HG02623 (cell line): ENCODE results near the gene PLA2G4B.

Experiments used
- ATAC-seq: cut with Tn5 transposase; IDR thresholded peaks from one replicate; pipeline ENCODE4 v1.9.1; 2021; ENCODE audit warnings: moderate library complexity; ENCODE audit not compliant: unreplicated experiment

PLA2G4B gene

DNA sequence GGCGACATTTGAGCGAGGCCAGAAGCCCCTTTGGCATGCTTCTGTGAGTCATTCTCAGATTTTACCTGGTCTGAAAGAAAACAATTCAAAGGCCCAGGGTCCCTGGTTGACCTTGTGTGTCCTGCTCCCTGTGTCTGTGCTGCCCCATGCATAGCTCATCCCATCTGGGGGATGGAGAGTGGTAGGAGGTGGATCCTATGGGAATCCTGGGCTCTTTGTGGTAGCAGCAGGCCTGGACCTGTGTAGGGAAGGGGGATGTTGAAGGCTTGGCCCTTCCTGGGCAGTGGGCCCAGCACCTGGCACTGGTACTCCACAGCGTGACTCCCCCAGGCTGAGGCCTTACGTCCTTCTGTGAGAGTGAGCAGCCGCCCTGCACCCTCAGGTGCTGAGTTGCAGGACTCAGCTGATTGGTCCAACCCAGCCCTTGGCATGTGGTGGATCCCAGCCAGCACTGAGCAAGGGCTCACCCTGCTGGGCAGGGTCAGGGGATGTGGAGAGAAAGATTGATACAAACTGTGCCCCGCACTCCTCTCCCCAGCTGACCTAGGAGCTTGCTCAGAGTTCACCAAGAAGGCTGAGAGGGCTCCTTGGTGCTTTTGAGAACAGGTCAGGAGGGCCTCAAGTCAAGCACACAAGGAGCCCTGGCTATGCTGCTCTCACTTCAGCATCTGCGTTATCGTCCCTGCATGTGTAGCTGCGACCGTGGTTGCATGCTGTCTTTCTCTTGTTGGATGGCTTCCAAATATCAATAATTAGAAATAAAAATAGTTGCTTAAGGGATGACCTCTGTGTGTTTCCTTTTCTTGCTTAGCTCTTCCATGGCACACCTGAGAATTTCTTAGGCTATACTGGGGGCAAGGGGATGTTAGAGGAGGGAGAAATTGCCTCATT is 32.1 kb upstream of the PLA2G4B start:
- no peak for ATAC-seq

DNA sequence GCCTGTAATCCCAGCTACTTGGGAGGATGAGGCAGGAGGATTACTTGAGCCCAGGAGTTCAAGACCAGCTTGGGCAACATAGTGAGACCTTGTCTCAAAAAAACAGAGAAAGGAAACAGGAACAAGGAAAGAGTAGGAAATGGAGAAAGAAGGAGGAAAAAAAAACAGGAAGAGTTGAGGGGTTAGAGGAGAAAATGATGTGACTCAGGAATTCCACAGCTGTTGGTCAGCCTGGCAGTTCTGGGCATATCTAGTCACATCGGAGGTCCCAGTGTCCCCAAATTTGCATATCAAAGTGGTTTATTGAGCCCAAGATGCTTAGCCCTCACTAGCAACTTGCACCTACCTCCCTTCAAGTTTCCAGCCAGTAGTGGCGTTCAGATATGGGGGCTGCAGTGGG is 29.5 kb upstream of the PLA2G4B start:
- no peak for ATAC-seq

DNA sequence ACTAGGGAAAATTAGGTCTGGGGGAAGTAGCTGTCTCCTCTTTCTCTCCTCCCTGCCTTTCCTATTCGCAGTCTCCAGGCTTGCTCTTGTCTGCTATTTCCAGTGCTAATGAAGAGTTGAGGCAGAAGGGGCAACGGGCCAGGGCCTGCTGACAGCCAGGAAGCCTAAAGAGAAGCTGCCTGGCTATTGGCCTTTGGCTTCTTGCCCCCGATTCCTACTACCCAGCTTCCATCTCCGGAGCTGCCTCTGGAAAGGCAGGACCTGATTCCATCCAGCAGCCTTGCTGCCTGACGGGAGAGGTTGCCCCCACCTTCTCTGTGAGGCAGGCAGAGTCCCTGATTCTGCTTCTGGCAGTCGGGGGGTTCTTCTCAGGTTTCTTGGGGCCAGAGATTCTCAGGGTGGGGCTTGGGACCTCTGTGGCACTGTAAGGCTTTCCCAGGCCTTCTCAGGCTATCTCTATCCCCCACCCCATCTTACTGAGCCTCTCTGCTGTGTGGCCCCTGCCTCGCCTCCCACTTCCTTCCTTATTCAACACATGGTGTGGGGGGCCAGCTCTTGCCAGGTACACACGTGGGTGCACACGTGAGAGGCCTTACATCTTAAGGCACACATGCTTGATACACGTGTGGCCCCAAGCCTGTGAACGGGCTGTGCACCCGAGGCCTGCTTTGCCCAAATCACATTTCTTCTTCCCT is 29.0 kb upstream of the PLA2G4B start:
- no peak for ATAC-seq

DNA sequence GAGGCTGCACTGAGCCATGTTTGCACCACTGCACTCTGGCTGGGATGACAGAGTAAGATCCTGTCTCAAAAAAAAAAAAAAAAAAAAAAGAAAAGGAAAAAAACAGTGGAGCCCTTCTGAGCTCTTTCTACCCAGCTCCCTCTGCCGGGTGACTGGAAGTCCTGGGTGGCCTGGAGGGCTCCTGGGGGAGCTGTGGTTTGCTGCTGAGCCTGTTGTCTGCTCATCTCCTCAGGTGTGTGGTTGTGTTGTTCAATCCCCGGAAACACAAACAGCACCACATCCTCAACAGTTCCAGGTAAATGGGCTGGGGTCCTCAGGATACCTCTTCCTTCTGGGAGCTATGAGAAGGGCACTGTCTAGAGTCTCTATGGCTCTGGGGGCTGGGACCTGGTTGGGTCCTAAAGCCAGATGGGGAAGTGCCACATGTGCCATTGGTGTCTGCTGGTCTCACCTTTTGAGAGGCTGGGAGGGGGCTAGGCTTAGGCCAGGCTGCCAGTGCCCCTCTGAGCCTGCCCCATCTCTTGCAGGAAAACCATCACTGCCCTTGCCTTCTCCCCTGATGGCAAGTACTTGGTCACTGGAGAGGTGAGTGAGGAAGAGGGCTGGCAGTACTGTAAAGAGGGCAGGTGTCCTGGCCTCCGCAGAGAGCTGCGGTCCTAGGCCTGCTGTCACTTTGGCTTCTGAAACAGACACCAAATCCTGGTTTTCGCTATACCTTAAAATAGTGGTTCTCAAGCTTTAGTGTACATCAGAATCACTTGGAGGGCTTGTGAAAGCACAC is 27.8 kb upstream of the PLA2G4B start:
- ATAC-seq, result no peak

DNA sequence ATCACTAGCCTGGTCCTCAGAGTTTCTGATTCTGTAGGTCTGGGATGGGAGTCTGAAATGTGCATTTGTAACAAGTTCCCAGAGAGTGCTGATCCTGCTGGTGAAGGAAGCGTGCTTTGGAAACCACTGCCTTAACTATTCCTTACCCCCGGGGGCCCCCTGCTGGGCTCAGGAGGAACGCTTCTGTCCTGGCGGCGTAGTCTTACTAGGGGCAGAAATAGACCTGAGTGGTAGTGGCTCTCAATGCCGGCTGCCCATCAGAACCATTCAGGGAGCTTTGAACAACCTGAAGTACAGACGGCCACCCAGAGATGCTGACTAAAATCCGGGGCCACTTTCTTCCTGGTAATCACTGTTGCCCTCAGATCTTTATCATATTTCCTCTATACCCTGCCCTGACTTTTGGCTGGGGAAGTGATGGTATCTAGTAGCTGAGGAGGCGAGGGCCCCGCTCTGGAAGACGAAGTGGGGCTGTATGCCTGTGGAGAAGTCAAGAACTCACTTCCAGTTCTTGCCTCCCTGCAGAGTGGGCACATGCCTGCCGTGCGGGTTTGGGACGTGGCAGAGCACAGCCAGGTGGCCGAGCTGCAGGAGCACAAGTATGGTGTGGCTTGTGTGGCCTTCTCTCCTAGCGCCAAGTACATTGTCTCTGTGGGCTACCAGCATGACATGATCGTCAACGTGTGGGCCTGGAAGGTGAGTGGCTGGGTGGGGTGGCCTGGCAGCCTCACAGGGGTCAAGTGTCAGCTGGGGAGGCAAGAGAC is 27.0 kb upstream of the PLA2G4B start:
- ATAC-seq, result no peak

DNA sequence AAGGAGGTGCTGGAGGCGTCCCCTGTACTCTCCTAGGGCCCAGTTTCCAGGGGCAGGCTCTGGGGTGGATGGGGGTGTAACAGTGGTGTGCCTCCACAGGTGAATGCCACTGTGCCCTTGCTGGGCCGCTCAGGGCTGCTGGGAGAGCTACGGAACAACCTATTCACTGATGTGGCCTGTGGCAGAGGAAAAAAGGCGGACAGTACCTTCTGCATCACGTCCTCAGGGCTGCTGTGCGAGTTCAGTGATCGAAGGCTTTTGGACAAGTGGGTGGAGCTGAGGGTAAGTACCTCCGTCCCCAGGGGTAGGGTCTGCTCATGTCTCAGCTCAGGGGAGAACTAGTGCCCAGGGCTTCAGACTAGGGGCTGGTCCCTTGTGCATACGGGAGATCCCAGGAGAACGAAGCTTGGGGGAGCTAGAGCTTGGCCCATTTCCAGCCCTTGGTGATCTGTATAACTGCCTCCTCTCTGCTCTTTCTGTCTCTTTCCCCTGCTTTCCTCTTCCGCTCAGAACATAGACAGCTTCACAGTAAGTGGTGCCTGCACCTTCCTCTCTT is 25.7 kb upstream of the PLA2G4B start:
- ATAC-seq, result no peak

DNA sequence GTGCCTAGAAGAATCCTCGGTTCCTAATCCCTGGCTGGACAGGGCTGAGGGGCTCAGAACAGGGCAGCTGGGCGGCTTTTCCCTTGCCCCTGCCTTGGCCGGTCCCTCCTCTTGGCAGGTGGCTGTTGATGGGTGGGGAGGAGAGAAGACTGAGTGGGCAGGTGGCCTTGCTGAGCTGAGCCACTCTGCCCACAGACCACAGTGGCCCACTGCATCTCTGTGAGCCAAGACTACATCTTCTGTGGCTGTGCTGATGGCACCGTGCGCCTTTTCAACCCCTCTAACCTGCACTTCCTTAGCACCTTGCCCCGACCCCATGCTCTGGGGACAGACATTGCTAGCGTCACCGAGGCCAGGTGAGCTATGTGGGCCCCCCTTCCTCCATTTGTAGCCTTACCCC is 25.2 kb upstream of the PLA2G4B start:
- ATAC-seq, result no peak

DNA sequence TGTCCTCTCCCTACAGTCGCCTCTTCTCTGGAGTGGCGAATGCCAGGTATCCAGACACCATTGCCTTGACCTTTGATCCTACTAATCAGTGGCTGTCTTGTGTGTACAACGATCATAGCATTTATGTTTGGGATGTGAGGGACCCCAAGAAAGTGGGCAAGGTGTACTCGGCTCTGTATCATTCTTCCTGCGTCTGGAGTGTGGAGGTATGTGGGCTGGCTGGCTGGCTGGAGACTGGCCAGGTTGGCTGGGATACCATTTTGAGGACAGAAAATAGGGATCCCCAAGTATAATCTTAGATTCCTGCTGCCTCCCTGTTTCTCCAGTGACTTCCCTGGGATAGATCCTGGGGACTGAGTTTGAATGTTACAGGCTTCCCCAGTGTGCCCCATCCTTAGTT is 24.1 kb upstream of the PLA2G4B start:
- ATAC-seq, result no peak

DNA sequence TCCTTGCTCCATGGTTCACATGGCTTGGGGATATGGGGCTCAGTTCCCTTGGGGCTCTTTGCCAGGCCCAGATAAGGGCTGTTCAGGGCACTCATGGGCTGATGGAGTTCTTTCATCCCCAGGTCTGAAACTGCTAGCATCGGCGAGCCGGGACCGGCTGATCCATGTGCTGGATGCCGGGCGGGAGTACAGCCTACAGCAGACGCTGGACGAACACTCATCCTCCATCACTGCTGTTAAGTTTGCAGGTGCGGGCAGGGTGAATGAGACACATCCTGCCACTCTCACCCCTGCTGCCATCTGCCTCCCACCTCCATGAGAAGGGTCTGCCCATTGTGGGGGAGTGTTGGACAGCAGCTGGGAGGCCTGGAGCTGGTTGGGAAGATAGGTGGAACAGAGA is 21.9 kb upstream of the PLA2G4B start:
- no peak for ATAC-seq

DNA sequence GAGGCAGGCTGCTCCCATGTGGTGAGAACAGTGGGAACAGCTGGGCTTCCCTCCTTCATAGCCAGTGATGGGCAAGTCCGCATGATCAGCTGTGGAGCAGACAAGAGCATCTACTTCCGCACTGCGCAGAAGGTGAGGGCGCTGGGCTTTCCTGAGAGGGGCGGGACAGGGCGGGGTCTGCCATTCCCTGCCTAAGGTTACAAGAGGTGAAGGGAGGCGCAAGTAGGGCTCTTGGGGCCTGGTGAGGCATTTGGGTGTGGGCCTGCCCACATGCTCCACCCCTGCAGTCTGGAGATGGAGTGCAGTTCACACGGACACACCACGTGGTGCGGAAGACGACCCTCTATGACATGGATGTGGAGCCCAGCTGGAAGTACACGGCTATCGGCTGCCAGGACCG is 21.3 kb upstream of the PLA2G4B start:
- no peak for ATAC-seq

DNA sequence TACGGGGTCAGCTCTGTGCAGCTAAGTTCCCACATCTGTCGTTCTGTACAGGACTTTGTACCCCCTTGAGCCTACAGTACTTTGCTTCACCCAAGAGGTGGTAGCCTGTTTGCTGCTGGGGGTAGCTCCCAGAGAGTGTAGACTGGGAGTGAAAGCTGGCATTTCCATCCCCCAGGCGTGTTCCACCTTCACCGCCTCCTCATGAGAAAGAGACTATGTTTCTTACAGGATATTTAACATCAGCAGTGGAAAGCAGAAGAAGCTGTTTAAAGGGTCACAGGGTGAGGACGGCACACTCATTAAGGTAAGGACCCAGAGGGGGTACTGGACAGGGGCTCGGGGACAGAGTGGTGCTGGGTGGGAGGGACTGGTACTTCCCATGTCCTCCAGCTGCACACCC is 20.9 kb upstream of the PLA2G4B start:
- ATAC-seq, result no peak

DNA sequence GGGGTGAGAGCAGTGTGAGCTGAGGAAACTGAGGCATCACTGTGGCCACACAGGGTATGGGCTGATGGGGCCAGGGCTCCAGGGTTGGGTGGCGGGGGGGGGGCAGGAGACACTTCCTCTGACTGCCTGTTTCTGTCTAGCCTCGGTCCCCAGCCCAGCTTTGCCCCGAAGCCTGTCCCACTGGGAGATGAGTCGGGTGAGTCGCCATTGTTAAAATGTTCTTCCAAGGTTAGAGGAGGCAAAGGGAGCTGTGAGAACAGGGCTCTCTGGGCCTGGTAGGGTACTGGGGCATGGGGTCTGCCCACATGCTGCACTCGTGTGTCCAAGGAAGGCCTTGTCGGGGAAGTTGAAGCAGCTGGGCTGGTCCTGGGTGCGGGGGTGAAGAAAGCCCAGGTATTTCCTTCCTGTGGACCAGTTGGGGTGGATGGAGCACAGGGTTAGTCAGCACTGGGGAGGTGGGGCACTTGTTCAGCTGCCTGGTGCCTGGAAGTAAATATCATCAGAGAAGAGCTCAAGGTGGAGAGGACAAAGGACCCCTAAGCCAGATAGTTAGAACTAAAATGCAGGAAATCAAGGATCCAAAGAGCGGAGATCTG is 19.1 kb upstream of the PLA2G4B start:
- no peak for ATAC-seq

DNA sequence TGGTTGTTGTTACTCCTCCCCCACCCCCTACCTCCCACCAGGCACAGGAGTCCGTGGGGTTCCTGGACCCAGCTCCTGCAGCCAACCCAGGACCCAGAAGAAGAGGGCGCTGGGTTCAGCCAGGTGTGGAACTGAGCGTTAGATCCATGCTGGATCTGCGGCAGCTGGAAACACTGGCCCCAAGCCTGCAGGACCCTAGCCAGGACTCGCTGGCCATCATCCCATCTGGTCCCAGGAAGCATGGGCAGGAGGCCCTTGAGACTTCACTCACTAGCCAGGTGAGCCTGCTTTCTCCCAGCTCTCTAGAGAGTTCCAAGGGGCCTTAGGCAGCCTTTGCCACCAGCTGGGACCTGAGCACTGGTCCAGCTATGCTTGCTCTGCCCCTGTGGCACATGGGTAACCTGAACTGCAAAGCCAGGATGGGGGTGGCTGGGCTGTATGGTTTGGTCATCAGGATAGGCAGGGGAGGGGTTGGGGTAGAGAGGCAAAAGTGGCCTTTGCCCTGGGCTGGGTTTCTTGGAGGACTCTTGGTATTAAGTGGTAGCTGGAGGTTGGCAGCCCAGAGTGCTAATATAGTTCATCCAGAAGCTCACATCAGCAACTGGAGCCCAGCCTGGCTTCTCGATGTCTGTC is 17.7 kb upstream of the PLA2G4B start:
- no peak for ATAC-seq

DNA sequence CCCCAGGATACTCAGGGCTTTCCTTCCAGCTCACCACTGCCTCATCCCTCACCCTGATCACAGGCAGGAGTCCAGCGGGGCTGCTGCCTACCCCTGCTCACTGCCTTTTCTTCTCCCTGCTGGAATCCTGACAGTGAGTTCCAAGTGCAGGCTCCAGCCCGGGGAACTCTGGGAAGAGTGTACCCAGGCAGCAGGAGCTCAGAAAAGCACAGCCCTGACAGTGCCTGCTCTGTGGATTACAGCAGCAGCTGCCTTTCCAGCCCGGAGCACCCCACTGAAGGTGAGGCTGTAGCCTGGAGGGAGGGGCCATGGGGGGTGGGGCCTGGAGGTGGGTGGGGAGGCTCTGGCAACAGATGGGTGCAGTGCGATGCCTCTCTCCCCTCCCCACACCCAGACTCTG is 16.8 kb upstream of the PLA2G4B start:
- ATAC-seq, result no peak

DNA sequence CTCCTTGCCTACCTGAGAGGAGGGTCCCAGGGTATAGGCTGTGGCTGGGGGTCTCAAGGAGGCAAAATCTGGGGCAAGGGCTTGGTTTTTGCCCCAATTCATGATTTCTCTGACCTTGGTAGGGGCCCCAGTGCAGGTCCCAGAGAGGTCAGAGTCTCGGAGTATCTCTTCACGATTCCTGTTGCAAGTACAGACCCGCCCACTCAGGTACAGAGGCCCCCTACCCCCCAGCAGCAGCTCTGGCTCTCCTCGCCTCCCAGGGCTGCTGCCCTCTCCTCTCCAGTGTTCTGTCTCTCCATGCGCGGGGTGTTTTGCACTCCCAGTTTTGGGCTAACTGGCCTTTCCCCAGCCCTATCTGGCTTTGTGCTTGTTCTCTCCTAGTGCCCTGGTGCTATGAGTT is 16.2 kb upstream of the PLA2G4B start:
- ATAC-seq, result no peak

DNA sequence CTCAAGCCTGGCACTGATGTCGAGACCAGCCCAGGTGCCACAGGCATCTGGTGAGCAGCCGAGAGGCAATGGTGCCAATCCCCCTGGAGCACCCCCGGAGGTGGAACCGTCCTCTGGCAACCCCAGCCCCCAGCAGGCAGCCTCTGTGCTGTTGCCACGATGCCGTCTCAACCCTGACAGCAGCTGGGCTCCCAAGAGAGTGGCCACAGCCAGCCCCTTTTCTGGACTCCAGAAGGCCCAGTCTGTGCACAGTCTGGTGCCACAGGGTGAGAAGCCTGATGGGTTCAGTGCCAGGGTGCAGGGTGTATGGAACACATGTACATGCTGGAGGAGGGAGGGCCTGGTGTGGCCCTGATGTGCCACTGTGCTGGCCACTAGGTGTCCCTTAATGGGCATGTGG is 15.7 kb upstream of the PLA2G4B start:
- no peak for ATAC-seq

DNA sequence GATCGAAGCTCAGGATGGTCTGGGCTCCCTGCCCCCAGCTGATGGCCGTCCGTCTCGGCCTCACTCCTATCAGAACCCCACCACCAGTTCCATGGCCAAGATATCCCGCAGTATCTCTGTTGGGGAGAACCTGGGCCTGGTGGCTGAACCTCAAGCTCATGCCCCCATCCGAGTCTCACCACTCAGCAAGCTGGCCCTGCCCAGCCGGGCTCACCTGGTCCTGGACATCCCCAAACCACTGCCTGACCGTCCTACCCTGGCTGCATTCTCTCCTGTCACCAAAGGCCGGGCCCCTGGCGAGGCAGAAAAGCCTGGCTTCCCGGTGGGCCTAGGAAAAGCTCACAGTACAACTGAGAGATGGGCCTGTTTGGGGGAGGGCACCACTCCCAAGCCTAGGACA is 15.1 kb upstream of the PLA2G4B start:
- ATAC-seq, result no peak

DNA sequence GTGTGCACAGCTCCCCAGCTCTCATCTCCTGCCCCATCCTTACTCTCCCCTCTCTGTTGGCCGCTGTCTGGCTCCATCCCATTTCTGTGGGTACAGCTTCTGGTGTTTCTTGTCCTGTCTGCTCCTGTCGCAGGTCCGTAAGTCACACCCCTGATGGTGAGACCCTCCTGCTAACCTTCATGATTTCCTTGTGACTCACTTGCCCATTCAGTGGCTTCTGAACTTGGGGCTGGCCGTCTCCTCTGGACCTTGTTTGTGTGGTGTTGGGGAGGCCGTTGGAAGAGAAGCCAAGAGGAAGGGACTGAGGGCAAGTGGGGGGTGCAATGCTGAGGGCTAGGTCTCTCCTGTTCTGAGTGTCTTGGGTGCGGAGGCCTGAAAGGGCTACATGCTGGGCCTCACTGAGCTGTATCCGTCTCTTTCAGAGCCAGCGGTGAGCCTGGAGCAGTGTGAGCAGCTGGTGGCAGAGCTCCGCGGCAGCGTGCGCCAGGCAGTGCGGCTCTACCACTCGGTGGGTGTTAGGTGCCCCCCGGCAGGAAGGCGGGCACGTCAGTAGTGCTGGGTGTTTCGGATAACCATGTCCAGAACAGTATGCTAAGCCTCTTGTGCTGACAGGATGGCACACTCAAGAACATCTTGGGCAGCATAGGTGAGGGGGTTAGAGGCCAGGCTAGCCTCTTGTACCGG is 14.4 kb upstream of the PLA2G4B start:
- no peak for ATAC-seq

DNA sequence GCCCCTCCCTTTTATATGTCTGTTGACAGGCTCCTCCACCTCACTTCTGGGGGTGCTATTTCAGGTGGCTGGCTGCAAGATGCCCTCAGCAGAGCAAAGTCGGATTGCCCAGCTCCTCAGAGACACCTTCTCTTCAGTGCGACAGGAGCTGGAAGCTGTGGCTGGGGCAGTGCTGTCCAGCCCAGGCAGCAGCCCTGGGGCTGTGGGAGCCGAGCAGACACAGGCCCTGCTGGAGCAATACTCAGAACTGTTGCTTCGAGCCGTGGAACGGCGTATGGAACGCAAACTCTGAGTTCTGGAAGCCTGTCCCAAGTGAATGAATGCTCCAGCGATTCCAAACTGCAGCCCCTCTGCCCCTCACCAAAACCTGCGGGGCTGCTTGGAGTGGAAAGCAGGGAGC is 13.5 kb upstream of the PLA2G4B start:
- no peak for ATAC-seq
